Right lobe of liver (tissue), 6 donors: ENCODE results near the gene NBL1. TPM values are rescaled to one million over a fixed set of nuclear protein-coding genes. Genes with fewer than 3 reads are reported as not detected.

ENCODE experiments used
- ATAC-seq, 4 donors: fragments of 200-7000 bp; cut with Tn5 transposase; one replicate each; pipeline ENCODE4 v1.9.1; 2020; ENCODE audit warnings: mild to moderate bottlenecking in 4 of 4, moderate library complexity in 4 of 4
- DNase-seq, 3 donors: peaks; one replicate each; pipeline ENCODE4 v3.0.0-alpha.2; 2020
- H3K27ac ChIP-seq, 3 donors: fragments of 200-600 bp; one replicate each; pipeline ENCODE4 v1.8.0; 2022
- H3K27me3 ChIP-seq, 2 donors: fragments of 200-600 bp; one replicate each; pipeline ENCODE4 v1.8.0; 2022
- H3K36me3 ChIP-seq, 4 donors: fragments of 200-600 bp; sonication (generic) in 1 of 4; one replicate each; pipeline versions ENCODE4 v1.5.1 to v1.8.0; 2017 to 2022; ENCODE audit warnings: control low read depth in 1 of 4
- H3K4me1 ChIP-seq, 4 donors: fragments of 200-600 bp; sonication (generic) in 1 of 4; one replicate each; pipeline versions ENCODE4 v1.5.1 to v1.8.0; 2017 to 2022; ENCODE audit warnings: control low read depth in 1 of 4
- H3K4me3 ChIP-seq, 3 donors: fragments of 200-600 bp; one replicate each; pipeline ENCODE4 v1.8.0; 2022
- H3K9me3 ChIP-seq, 4 donors: fragments of 200-600 bp; sonication (generic) in 1 of 4; one replicate each; pipeline versions ENCODE4 v1.5.1 to v1.8.0; 2017 to 2022; ENCODE audit warnings: control low read depth in 1 of 4
- POLR2A ChIP-seq: fragments of 450-650 bp; IDR thresholded peaks from one replicate; pipeline ENCODE4 v1.6.1; 2017; ENCODE audit warnings: antibody characterized with exemption, mild to moderate bottlenecking
- WGBS: methylation state at CpG from one replicate; pipeline ENCODE4 v1.1.6; 2018; ENCODE audit warnings: low coverage, low lambda C conversion rate; ENCODE audit not compliant: insufficient coverage; ENCODE audit errors: missing lambda C conversion rate; 5-methylcytosine and 5-hydroxymethylcytosine counted together
- intact Hi-C, 2 donors: fragments of 100-400 bp; cut with DNase I; formaldehyde crosslinking; loops; one replicate each; pipeline versions ENCODE4 v1.11.2 to v1.14.1; 2022
- total RNA-seq, 6 experiments: library from RNA; depleted of rRNA in 2 of 6; stranded (reverse); fragments of >200 nt in 2 of 6; fragmentation: NEBNext Ultra II Directional in 3 of 6; extraction: Animal tissue kit (Norgen Biotek cat#: 25700) in 3 of 6; gene quantifications; one replicate each; pipeline versions ENCODE4 v1.1.0 to v1.2.4, GENCODE V29; 2016 to 2023
- TF ChIP-seq, protein P1 (sequence below), 4 donors: fragments of 200-600 bp in 3 of 4; fragments of 450-650 bp in 1 of 4; IDR thresholded peaks; one replicate each; pipeline versions ENCODE4 v1.5.1 to v1.8.0; 2016 to 2022; ENCODE audit warnings: antibody characterized with exemption in 4 of 4, mild to moderate bottlenecking in 2 of 4
- donor health status: DM: no; HTN: yes; CAD: no.
- donor health status: DM: no; HTN: no; CAD: no.
- donor health status: DM: no; HTN: no; CAD: no.
- donor health status: DM: no; HTN: yes; CAD: no.
- donor health status: DM: no; HTN: yes; CAD: no.

NBL1 gene
- total RNA-seq, 6 experiments from 2014 or later: 2.2 to 5.7 (median 3.4) TPM

DNA sequence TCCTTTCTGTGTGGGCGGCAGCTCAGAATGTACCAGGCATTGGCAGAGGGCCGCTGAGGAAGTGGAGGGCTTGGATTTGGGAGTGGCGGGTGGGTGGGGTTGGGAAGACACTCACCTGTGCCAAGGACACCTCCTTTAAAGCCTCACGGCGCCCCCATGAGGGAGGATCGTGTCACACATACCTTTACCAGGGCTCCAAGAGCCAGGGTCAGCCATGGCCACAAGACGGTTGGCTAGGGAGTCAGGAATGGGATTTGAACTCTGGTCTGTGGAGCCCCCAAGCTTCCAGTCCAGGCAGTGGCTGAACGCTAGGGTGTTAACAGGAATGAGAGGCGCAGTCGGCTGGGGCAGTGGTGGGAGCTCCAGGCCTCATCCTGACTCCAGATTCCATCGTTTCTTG, 4.6 kb downstream of the NBL1 start:
- WGBS: 20% methylated on average over 1 of the region's 11 CpGs
- H3K4me1 ChIP-seq: peaks cover 0 to 9% (median 0%) of the 10 kb centered on the region in 4 donors
- H3K27ac ChIP-seq: no peak overlapping the region
- H3K27me3 ChIP-seq: no peaks in the 10 kb centered on the region
- intact Hi-C loops: loop anchor here in 1 of 2 donors (10.0 kb wide), 1 partner anchor 164 kb away; the partner anchor contains the start of gene CAPZB
- TF ChIP-seq POLR2A: no peak
- TF ChIP-seq, protein P1, sequence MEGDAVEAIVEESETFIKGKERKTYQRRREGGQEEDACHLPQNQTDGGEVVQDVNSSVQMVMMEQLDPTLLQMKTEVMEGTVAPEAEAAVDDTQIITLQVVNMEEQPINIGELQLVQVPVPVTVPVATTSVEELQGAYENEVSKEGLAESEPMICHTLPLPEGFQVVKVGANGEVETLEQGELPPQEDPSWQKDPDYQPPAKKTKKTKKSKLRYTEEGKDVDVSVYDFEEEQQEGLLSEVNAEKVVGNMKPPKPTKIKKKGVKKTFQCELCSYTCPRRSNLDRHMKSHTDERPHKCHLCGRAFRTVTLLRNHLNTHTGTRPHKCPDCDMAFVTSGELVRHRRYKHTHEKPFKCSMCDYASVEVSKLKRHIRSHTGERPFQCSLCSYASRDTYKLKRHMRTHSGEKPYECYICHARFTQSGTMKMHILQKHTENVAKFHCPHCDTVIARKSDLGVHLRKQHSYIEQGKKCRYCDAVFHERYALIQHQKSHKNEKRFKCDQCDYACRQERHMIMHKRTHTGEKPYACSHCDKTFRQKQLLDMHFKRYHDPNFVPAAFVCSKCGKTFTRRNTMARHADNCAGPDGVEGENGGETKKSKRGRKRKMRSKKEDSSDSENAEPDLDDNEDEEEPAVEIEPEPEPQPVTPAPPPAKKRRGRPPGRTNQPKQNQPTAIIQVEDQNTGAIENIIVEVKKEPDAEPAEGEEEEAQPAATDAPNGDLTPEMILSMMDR (IDR thresholded peaks at IDR 0.05): peak in 1 of 4 donors; percentile 6
- DNase-seq (no peak), ATAC-seq (no peak)
- no peaks in the 10 kb centered on the region for H3K36me3 ChIP-seq
- H3K9me3 ChIP-seq: no peaks in the 10 kb centered on the region
- H3K4me3 ChIP-seq: no peak overlapping the region

DNA sequence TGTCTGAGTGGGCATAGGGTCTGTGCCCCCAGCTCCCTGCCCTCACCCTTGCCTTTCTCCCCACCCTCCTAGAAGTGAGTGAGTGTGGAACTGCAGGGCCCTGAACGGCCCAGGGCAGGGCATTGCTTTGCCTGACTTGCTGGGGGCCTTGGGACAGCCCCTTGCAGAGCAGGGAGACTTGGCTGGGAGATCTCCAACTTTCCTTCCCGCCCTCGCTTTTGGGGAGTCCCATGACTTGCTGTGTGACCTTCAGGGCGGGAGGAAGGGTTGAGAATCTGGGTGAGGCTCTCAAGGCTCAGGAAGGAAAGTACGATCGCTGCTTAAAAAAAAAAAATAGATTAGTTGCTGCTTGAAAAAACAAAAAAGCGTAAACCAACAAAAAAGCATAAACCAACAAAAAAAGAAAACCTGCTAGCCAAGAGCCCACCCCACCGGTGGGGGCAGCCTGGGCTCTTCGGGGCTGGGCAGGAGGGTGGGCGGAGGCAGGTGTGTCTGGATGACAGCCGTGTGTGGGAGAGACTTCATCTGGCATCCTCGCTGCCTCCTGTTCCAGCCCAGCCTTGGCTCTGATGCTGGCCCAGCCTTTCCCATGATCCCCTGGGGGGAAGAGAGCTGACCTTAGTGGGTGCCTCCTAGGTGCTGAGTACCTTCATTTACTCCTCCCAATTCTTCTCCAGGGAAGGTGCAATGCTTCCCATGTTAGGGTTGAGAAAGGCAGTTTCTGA, 6.5 kb downstream of the NBL1 start:
- H3K4me1 ChIP-seq: peaks cover 0 to 3% (median 0%) of the 10 kb centered on the region in 4 donors
- ATAC-seq: no peak
- TF ChIP-seq, protein P1 (IDR thresholded peaks at IDR 0.05): no peak
- TF ChIP-seq POLR2A: no peak
- H3K4me3 ChIP-seq: no peak overlapping the region
- H3K9me3 ChIP-seq: no peaks in the 10 kb centered on the region
- H3K27me3 ChIP-seq: no peaks in the 10 kb centered on the region
- intact Hi-C loops: loop anchor here (5.0 to 10.0 kb wide), 3 partner anchors 263 to 306 kb away; no protein-coding TSS in a partner anchor
- H3K27ac ChIP-seq: peak overlapping the region in 1 of 3 donors; percentile 54
- 32% methylated on average over 9 of the region's 12 CpGs for WGBS
- no peak for DNase-seq
- no peaks in the 10 kb centered on the region for H3K36me3 ChIP-seq

GRCh38 chr1:19651141-19651737, 7.1 kb downstream of the NBL1 start:
- Histone ChIP-seq H3K9me3 (no peaks in the 10 kb centered on the region), H3K4me1 (peaks cover 0 to 3% (median 0%) of the 10 kb centered on the region in 4 donors), H3K36me3 (no peaks in the 10 kb centered on the region), H3K27me3 (no peaks in the 10 kb centered on the region), H3K4me3 (no peak overlapping the region), H3K27ac (peak overlapping the region in 1 of 3 donors; percentile 54)
- peak in 1 of 3 donors; percentile 60 for DNase-seq
- WGBS: 23% methylated on average over 11 of the region's 11 CpGs
- peak; percentile 85 to 89 (median 86) for ATAC-seq
- TF ChIP-seq, protein P1 (IDR thresholded peaks at IDR 0.05): peak; percentile 62 to 76 (median 68)
- no peak for TF ChIP-seq POLR2A
- intact Hi-C loops: loop anchor here (5.0 to 10.0 kb wide), 3 partner anchors 264 to 306 kb away; no protein-coding TSS in a partner anchor

- Histone ChIP-seq H3K36me3 (no peaks in the 10 kb centered on the region), H3K4me3 (no peak overlapping the region), H3K27ac (no peak overlapping the region), H3K9me3 (no peaks in the 10 kb centered on the region), H3K27me3 (no peaks in the 10 kb centered on the region), H3K4me1 (peaks cover 0 to 3% (median 0%) of the 10 kb centered on the region in 4 donors)
- TF ChIP-seq, protein P1 (IDR thresholded peaks at IDR 0.05): no peak
- TF ChIP-seq POLR2A: no peak
- 79% methylated on average over 5 of the region's 5 CpGs for WGBS
- intact Hi-C loops: loop anchor here (5.0 to 10.0 kb wide), 3 partner anchors 267 to 310 kb away; no protein-coding TSS in a partner anchor
- no peak for ATAC-seq
- DNase-seq: no peak
Measured at GRCh38 chr1:19654386-19654785, 10.3 kb downstream of the NBL1 start.
